Astrocyte (in vitro differentiated cells and primary cell): Measurements from ENCODE around the gene REEP6.

Experiments used
- CTCF ChIP-seq: IDR thresholded peaks from 2 replicates; pipeline ENCODE4 v1.5.1; 2011; ENCODE audit warnings: low read depth, mild to moderate bottlenecking, inconsistent platforms, low read length, moderate library complexity; ENCODE audit not compliant: insufficient read depth
- EZH2 ChIP-seq: IDR thresholded peaks from 2 replicates; pipeline ENCODE4 v1.6.1; 2012; ENCODE audit warnings: mild to moderate bottlenecking, low read length, inconsistent platforms; ENCODE audit not compliant: insufficient read depth

GRCh38 chr19:1465191-1466016, 25.6 kb upstream of the REEP6 start:
- TF ChIP-seq EZH2 (no peak), CTCF (no peak)
